ENCODE measurements around the gene ACAN.

The ACAN gene

DNA sequence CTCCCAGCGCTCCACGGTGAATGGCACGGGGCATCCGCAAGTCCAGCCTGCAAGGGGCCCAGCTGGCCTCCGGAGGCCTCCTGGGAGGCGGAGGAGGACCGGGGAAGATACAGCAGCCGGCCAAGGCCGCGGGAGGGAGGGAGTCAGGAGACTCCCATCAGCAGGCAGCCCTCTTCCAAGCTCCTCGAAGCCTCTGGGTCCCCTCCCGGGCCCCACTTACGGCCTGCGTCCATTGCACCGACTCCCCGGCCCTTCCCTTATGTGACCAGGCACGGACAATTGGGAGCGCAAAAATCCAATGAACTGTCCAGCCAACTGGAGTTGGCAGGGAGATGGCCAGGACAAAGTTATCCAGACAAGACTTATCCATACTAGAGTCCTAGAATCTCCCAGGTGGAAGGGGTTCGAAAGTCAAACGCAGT, 109.3 kb downstream of the ACAN start:
- TF ChIP-seq FOXP2 (optimal IDR thresholded peaks at IDR 0.05; ENCODE audit: borderline replicate concordance, extremely low read depth, extremely low read length, insufficient read depth) (no peak), TAF1 (IDR thresholded peaks at IDR 0.05; ENCODE audit: borderline replicate concordance, insufficient read depth, low read length) (no peak), POLR2AphosphoS5 (IDR thresholded peaks at IDR 0.05; ENCODE audit: low read depth, low read length) (no peak)

- no peak for TF ChIP-seq TAF1 (IDR thresholded peaks at IDR 0.05; ENCODE audit: borderline replicate concordance, insufficient read depth, low read length)
- TF ChIP-seq SIN3A (IDR thresholded peaks at IDR 0.05; ENCODE audit: borderline replicate concordance, insufficient read depth, low read length): no peak
- TF ChIP-seq POLR2AphosphoS5 (IDR thresholded peaks at IDR 0.05; ENCODE audit: low read depth, low read length): no peak
- no peak for TF ChIP-seq FOXP2 (optimal IDR thresholded peaks at IDR 0.05; ENCODE audit: borderline replicate concordance, extremely low read depth, extremely low read length, insufficient read depth)
- TF ChIP-seq, protein P1, sequence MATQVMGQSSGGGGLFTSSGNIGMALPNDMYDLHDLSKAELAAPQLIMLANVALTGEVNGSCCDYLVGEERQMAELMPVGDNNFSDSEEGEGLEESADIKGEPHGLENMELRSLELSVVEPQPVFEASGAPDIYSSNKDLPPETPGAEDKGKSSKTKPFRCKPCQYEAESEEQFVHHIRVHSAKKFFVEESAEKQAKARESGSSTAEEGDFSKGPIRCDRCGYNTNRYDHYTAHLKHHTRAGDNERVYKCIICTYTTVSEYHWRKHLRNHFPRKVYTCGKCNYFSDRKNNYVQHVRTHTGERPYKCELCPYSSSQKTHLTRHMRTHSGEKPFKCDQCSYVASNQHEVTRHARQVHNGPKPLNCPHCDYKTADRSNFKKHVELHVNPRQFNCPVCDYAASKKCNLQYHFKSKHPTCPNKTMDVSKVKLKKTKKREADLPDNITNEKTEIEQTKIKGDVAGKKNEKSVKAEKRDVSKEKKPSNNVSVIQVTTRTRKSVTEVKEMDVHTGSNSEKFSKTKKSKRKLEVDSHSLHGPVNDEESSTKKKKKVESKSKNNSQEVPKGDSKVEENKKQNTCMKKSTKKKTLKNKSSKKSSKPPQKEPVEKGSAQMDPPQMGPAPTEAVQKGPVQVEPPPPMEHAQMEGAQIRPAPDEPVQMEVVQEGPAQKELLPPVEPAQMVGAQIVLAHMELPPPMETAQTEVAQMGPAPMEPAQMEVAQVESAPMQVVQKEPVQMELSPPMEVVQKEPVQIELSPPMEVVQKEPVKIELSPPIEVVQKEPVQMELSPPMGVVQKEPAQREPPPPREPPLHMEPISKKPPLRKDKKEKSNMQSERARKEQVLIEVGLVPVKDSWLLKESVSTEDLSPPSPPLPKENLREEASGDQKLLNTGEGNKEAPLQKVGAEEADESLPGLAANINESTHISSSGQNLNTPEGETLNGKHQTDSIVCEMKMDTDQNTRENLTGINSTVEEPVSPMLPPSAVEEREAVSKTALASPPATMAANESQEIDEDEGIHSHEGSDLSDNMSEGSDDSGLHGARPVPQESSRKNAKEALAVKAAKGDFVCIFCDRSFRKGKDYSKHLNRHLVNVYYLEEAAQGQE (IDR thresholded peaks at IDR 0.05; ENCODE audit: insufficient read depth in 1 of 2, low read depth in 2 of 2, low read length in 2 of 2): no peak
Measured at GRCh38 chr15:88913017-88913849, 110.0 kb downstream of the ACAN start, which contains the start of gene MFGE8. TSS of gene MFGE8 (minus strand) at chr15:88913379. CDS start at chr15:88913319, 60 bp downstream.

DNA sequence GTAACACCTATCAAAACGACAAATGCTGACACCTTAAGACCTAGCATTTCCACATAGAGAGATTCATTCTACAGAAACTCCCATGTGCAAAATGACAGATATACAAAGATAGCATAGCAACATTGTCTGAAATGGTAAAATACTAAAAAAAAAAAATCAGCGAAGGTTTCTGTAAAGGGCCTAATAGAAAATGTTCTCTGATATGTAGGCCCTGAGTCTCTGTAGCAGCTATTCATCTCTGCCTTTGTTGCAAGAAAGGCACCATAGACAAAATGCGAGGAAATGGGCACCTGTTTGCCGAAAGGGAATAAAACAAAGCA, 110.6 kb downstream of the ACAN start:
- TF ChIP-seq, protein P1 (IDR thresholded peaks at IDR 0.05; ENCODE audit: insufficient read depth in 1 of 2, low read depth in 2 of 2, low read length in 2 of 2): no peak
- TF ChIP-seq POLR2AphosphoS5 (IDR thresholded peaks at IDR 0.05; ENCODE audit: low read depth, low read length) (no peak), FOXP2 (optimal IDR thresholded peaks at IDR 0.05; ENCODE audit: borderline replicate concordance, extremely low read depth, extremely low read length, insufficient read depth) (no peak), TAF1 (IDR thresholded peaks at IDR 0.05; ENCODE audit: borderline replicate concordance, insufficient read depth, low read length) (no peak), SIN3A (IDR thresholded peaks at IDR 0.05; ENCODE audit: borderline replicate concordance, insufficient read depth, low read length) (no peak)

GRCh38 chr15:88915354-88915753, 112.1 kb downstream of the ACAN start:
- no peak for TF ChIP-seq POLR2AphosphoS5 (IDR thresholded peaks at IDR 0.05; ENCODE audit: low read depth, low read length)

DNA sequence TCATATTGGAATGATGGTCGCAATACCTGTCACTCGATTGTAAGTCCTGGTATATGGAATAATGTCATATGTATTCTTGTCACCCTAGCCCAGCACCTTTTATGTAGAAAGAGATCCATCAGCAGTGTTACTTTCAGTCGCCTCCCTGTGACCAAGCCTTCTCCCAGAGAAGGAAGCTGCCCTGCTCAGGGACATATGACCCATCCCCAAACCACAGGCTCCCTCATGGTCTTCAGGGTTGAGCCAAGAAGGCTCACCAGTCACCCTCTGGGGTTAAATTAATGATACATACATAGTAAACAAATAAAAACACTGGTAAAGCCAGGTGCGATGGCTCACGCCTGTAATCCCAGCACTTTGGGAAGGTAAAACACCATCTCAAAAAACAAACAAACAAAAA, 114.5 kb downstream of the ACAN start:
- TF ChIP-seq SIN3A (IDR thresholded peaks at IDR 0.05; ENCODE audit: borderline replicate concordance, insufficient read depth, low read length) (no peak), POLR2AphosphoS5 (IDR thresholded peaks at IDR 0.05; ENCODE audit: low read depth, low read length) (no peak), FOXP2 (optimal IDR thresholded peaks at IDR 0.05; ENCODE audit: borderline replicate concordance, extremely low read depth, extremely low read length, insufficient read depth) (no peak), TAF1 (IDR thresholded peaks at IDR 0.05; ENCODE audit: borderline replicate concordance, insufficient read depth, low read length) (no peak)
- TF ChIP-seq, protein P1 (IDR thresholded peaks at IDR 0.05; ENCODE audit: insufficient read depth in 1 of 2, low read depth in 2 of 2, low read length in 2 of 2): no peak

DNA sequence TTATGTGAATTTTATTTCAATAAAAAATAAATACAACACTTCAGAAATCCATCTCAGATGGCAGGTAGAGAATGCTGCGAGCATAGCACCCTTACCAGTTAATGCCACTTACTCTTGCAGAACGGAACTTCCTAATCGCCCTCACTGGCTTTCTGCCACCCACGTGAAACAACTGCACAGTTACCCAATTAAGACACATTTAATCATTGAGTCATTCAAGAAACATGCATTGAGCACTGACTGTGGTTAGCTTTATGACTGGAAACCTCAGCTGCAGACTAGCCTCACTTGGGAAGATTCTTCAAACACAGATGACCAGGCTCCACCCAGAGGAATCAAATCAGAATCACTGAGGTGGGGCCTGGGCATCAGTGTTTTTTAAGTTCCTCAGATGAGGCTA, 115.5 kb downstream of the ACAN start:
- no peak for TF ChIP-seq POLR2AphosphoS5 (IDR thresholded peaks at IDR 0.05; ENCODE audit: low read depth, low read length)
- TF ChIP-seq FOXP2 (optimal IDR thresholded peaks at IDR 0.05; ENCODE audit: borderline replicate concordance, extremely low read depth, extremely low read length, insufficient read depth): no peak
- TF ChIP-seq, protein P1 (IDR thresholded peaks at IDR 0.05; ENCODE audit: insufficient read depth in 1 of 2, low read depth in 2 of 2, low read length in 2 of 2): no peak
- TF ChIP-seq SIN3A (IDR thresholded peaks at IDR 0.05; ENCODE audit: borderline replicate concordance, insufficient read depth, low read length): no peak
- no peak for TF ChIP-seq TAF1 (IDR thresholded peaks at IDR 0.05; ENCODE audit: borderline replicate concordance, insufficient read depth, low read length)

Data from PFSK-1 (cell line).